GM04503 (cell line): ENCODE measurements around the gene DDX31.
"Not testable (repeated sequence)": the region's sequence is repeated elsewhere in the genome, so short reads cannot be mapped to it uniquely, and the experiment has no call there.

Experiments
- DNase-seq: peaks from one replicate; pipeline ENCODE4 v3.0.0-alpha.2; 2012; ENCODE audit warnings: low read depth

The DDX31 gene

GRCh38 chr9:132578367-132578932 lies 91.3 kb downstream of the DDX31 start:
- DNase-seq = no peak

- no peak for DNase-seq
Measured at GRCh38 chr9:132577119-132577518, 92.7 kb downstream of the DDX31 start.

- DNase-seq = no peak
Measured at GRCh38 chr9:132575811-132576210, 94.0 kb downstream of the DDX31 start.

- no peak for DNase-seq
Measured at GRCh38 chr9:132575005-132575609, 94.7 kb downstream of the DDX31 start.

- no peak for DNase-seq
Measured at GRCh38 chr9:132572921-132573320, 96.9 kb downstream of the DDX31 start.

GRCh38 chr9:132571806-132572600 lies 97.8 kb downstream of the DDX31 start:
- no peak for DNase-seq

GRCh38 chr9:132568787-132569186 lies 101.0 kb downstream of the DDX31 start:
- DNase-seq = not testable (repeated sequence)

GRCh38 chr9:132564526-132564925 lies 105.3 kb downstream of the DDX31 start:
- no peak for DNase-seq

- DNase-seq = no peak
Measured at GRCh38 chr9:132562306-132562573, 107.5 kb downstream of the DDX31 start.

GRCh38 chr9:132560616-132561202 lies 109.1 kb downstream of the DDX31 start:
- no peak for DNase-seq

GRCh38 chr9:132559711-132560110 lies 110.1 kb downstream of the DDX31 start:
- DNase-seq = no peak

- no peak for DNase-seq
Measured at GRCh38 chr9:132557159-132557558, 112.6 kb downstream of the DDX31 start.

GRCh38 chr9:132556714-132557113 lies 113.1 kb downstream of the DDX31 start:
- no peak for DNase-seq

- DNase-seq = no peak
Measured at GRCh38 chr9:132556235-132556634, 113.5 kb downstream of the DDX31 start.

- DNase-seq = no peak
Measured at GRCh38 chr9:132555528-132555927, 114.3 kb downstream of the DDX31 start.

- no peak for DNase-seq
Measured at GRCh38 chr9:132554755-132555154, 115.0 kb downstream of the DDX31 start.

- no peak for DNase-seq
Measured at GRCh38 chr9:132552041-132552440, 117.7 kb downstream of the DDX31 start.

- no peak for DNase-seq
Measured at GRCh38 chr9:132551556-132551955, 118.2 kb downstream of the DDX31 start.

GRCh38 chr9:132548751-132549640 lies 120.8 kb downstream of the DDX31 start:
- no peak for DNase-seq

GRCh38 chr9:132547976-132548730 lies 121.6 kb downstream of the DDX31 start:
- DNase-seq = no peak

- DNase-seq = no peak
Measured at GRCh38 chr9:132547436-132547835, 122.3 kb downstream of the DDX31 start.

- no peak for DNase-seq
Measured at GRCh38 chr9:132547052-132547431, 122.7 kb downstream of the DDX31 start.
